Erythroblast (primary cell): ENCODE data around the gene KCNH1.

ENCODE experiments used
- GATA1 ChIP-seq: IDR thresholded peaks from 2 replicates; pipeline ENCODE4 v1.6.1; 2011; ENCODE audit warnings: low read depth, mild to moderate bottlenecking, control low read depth, low read length, moderate library complexity
- POLR2A ChIP-seq: IDR thresholded peaks from 2 replicates; pipeline ENCODE4 v1.6.1; 2011; ENCODE audit warnings: mild to moderate bottlenecking, low read length

DNA sequence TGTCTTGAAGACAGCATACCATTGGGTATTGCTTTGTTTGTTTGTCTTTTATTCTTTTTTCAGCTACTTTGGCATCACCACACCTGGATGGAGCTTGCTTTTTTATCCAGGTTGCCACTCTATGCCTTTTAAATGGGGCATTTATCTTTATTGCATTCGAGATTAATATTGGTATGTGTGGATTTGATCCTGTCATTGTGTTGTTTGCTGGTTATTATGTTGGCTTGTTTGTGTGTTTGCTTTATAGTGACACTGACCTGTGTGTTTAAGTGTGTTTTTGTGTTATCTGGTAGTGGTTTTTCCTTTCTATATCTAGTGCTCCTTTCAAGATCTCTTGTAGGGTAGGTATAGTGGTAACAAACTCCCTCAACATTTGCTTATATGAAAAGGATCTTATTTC is 24.9 kb upstream of the KCNH1 start:
- no peak for TF ChIP-seq POLR2A
- no peak for TF ChIP-seq GATA1
